Adrenal gland (tissue), 5 donors: ENCODE measurements around the gene SSTR3.

Source experiments
- POLR2A ChIP-seq, 2 donors: fragments of 450-650 bp; IDR thresholded peaks; one replicate each; pipeline ENCODE4 v1.6.1; 2017; ENCODE audit warnings: antibody characterized with exemption in 2 of 2, mild to moderate bottlenecking in 2 of 2, moderate library complexity in 1 of 2
- TF ChIP-seq, protein P1 (sequence below), 6 experiments: fragments of 450-650 bp in 4 of 6; fragments of 200-600 bp in 2 of 6; sonication (generic) in 1 of 6; IDR thresholded peaks; 1 replicate in 5 of 6; 2 replicates in 1 of 6; pipeline versions ENCODE4 v1.5.1 to v1.8.0; 2016 to 2021; ENCODE audit warnings: antibody characterized with exemption in 6 of 6, mild to moderate bottlenecking in 2 of 6, moderate library complexity in 1 of 6
- donor health status: DM: no; HTN: no; CAD: no.

DNA sequence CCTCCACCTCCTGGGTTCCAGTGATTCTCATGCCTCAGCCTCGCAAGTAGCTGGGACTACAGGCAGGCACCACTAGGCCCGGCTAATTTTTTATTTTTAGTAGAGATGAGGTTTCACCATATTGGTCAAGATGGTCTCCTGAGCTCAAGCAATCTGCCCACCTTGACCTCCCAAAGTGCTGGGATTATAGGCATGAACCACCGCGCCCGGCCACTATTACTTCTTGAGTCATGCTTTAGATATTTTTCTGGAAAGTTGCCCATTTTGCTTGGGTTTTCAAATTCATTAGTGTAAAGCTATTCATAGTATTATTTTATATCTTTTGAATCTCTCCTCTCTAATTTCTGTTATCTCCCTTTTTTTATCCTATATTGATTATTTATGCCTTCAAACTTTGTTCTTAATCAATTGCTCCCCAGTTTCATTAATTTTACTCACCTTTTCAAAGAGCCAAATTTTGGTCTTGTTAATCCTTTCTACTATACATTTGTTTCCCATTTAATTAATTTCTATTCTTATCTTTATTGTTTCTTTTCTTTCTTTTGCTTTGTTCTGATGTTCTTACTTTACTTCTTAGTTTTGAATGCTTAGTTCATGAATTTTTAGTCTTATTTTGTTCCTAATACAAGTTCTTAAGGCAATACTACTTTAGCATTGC, 42.1 kb upstream of the SSTR3 start:
- TF ChIP-seq, protein P1, sequence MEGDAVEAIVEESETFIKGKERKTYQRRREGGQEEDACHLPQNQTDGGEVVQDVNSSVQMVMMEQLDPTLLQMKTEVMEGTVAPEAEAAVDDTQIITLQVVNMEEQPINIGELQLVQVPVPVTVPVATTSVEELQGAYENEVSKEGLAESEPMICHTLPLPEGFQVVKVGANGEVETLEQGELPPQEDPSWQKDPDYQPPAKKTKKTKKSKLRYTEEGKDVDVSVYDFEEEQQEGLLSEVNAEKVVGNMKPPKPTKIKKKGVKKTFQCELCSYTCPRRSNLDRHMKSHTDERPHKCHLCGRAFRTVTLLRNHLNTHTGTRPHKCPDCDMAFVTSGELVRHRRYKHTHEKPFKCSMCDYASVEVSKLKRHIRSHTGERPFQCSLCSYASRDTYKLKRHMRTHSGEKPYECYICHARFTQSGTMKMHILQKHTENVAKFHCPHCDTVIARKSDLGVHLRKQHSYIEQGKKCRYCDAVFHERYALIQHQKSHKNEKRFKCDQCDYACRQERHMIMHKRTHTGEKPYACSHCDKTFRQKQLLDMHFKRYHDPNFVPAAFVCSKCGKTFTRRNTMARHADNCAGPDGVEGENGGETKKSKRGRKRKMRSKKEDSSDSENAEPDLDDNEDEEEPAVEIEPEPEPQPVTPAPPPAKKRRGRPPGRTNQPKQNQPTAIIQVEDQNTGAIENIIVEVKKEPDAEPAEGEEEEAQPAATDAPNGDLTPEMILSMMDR (IDR thresholded peaks at IDR 0.05) = no peak
- TF ChIP-seq POLR2A (IDR thresholded peaks at IDR 0.05) = no peak
